Measurements from ENCODE around the gene CLINT1.

CLINT1 gene

GRCh38 chr5:157827423-157827822, 31.5 kb downstream of the CLINT1 start:
- intact Hi-C loops (cut with DNase I) = no loop called here
- DNase-seq = no peak

GRCh38 chr5:157823655-157824054, 35.3 kb downstream of the CLINT1 start:
- intact Hi-C loops (cut with DNase I) = no loop called here
- DNase-seq = no peak

- intact Hi-C loops (cut with DNase I) = no loop called here
Observed at GRCh38 chr5:157821822-157822622, 36.9 kb downstream of the CLINT1 start.

GRCh38 chr5:157821405-157821804, 37.5 kb downstream of the CLINT1 start:
- intact Hi-C loops (cut with DNase I) = no loop called here
- no peak for DNase-seq

More at GRCh38 chr5:157821822-157822622, 36.9 kb downstream of the CLINT1 start:
- no peak for DNase-seq

- DNase-seq = peak in 11 of 42 donors; percentile 15 to 51 (median 32)
- intact Hi-C loops (cut with DNase I) = no loop called here
Observed at GRCh38 chr5:157820593-157821252, 38.2 kb downstream of the CLINT1 start.

GRCh38 chr5:157819502-157820115, 39.3 kb downstream of the CLINT1 start:
- DNase-seq = peak in 1 of 42 donors; percentile 10
- intact Hi-C loops (cut with DNase I) = loop anchor here (10.0 kb wide), 1 partner anchor 125 kb away; no protein-coding TSS in a partner anchor

GRCh38 chr5:157818368-157818767, 40.6 kb downstream of the CLINT1 start:
- no peak for DNase-seq
- intact Hi-C loops (cut with DNase I) = loop anchor here (10.0 kb wide), 1 partner anchor 126 kb away; no protein-coding TSS in a partner anchor

GRCh38 chr5:157817928-157818327, 41.0 kb downstream of the CLINT1 start:
- intact Hi-C loops (cut with DNase I) = loop anchor here (10.0 kb wide), 1 partner anchor 127 kb away; no protein-coding TSS in a partner anchor

GRCh38 chr5:157817387-157817702, 41.6 kb downstream of the CLINT1 start:
- intact Hi-C loops (cut with DNase I) = loop anchor here (10.0 kb wide), 1 partner anchor 127 kb away; no protein-coding TSS in a partner anchor
- DNase-seq = no peak

More at GRCh38 chr5:157817928-157818327, 41.0 kb downstream of the CLINT1 start:
- DNase-seq = no peak

GRCh38 chr5:157816682-157817386, 42.1 kb downstream of the CLINT1 start:
- intact Hi-C loops (cut with DNase I) = loop anchor here (10.0 kb wide), 1 partner anchor 128 kb away; no protein-coding TSS in a partner anchor
- DNase-seq = no peak

- intact Hi-C loops (cut with DNase I) = loop anchor here (10.0 kb wide), 1 partner anchor 133 kb away; no protein-coding TSS in a partner anchor
- DNase-seq = no peak
Observed at GRCh38 chr5:157812086-157812485, 46.9 kb downstream of the CLINT1 start.

GRCh38 chr5:157808043-157808442, 50.9 kb downstream of the CLINT1 start:
- no peak for DNase-seq
- intact Hi-C loops (cut with DNase I) = no loop called here

- no peak for DNase-seq
- intact Hi-C loops (cut with DNase I) = no loop called here
Observed at GRCh38 chr5:157802736-157803135, 56.2 kb downstream of the CLINT1 start.

GRCh38 chr5:157800137-157800536, 58.8 kb downstream of the CLINT1 start:
- intact Hi-C loops (cut with DNase I) = no loop called here
- DNase-seq = no peak

- intact Hi-C loops (cut with DNase I) = no loop called here
Observed at GRCh38 chr5:157799578-157799977, 59.4 kb downstream of the CLINT1 start.

GRCh38 chr5:157793301-157793700, 65.6 kb downstream of the CLINT1 start:
- no peak for DNase-seq
- intact Hi-C loops (cut with DNase I) = no loop called here

More at GRCh38 chr5:157799578-157799977, 59.4 kb downstream of the CLINT1 start:
- no peak for DNase-seq

GRCh38 chr5:157785801-157786200, 73.1 kb downstream of the CLINT1 start:
- no peak for DNase-seq
- intact Hi-C loops (cut with DNase I) = no loop called here

GRCh38 chr5:157779221-157779620, 79.7 kb downstream of the CLINT1 start:
- intact Hi-C loops (cut with DNase I) = no loop called here

GRCh38 chr5:157778121-157778805, 80.7 kb downstream of the CLINT1 start:
- no peak for DNase-seq
- intact Hi-C loops (cut with DNase I) = no loop called here

More at GRCh38 chr5:157779221-157779620, 79.7 kb downstream of the CLINT1 start:
- no peak for DNase-seq
